Prostate gland (tissue), 2 donors: ENCODE measurements around the gene SPTBN1.

Experiments
- POLR2A ChIP-seq: fragments of 450-650 bp; IDR thresholded peaks from one replicate; pipeline ENCODE4 v1.6.1; 2016; ENCODE audit warnings: antibody characterized with exemption, mild to moderate bottlenecking
- POLR2AphosphoS5 ChIP-seq: sonication (generic); formaldehyde crosslinking; IDR thresholded peaks from one replicate; pipeline ENCODE4 v1.6.1; 2017; ENCODE audit warnings: antibody characterized with exemption
- TF ChIP-seq, protein P1 (sequence below), 4 experiments: fragments of 200-600 bp in 2 of 4; fragments of 450-650 bp in 2 of 4; sonication (generic) in 2 of 4; IDR thresholded peaks; 1 replicate in 3 of 4; 2 replicates in 1 of 4; pipeline ENCODE4 v1.5.1; 2016 to 2019; ENCODE audit warnings: antibody characterized with exemption in 4 of 4, mild to moderate bottlenecking in 2 of 4, moderate library complexity in 2 of 4

DNA sequence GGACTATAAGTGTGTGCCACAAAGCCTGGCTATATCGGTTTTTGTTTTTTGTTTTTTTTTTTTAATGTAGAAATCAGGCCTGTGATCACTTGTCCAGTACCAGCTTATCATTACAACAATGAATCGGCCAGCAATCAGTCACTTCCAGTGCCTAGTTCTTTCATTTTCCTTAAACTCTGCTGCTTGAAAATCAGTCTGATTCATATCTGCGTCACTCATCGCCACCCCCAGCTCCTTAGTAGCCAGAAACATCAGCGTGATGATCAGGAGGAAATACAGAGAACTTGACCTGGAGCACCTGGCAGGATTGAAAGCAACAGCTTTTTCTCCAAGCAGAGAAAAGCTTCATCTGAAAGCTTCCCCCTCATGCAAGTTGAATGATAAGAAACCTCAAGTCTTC is 75.4 kb downstream of the SPTBN1 start:
- TF ChIP-seq, protein P1, sequence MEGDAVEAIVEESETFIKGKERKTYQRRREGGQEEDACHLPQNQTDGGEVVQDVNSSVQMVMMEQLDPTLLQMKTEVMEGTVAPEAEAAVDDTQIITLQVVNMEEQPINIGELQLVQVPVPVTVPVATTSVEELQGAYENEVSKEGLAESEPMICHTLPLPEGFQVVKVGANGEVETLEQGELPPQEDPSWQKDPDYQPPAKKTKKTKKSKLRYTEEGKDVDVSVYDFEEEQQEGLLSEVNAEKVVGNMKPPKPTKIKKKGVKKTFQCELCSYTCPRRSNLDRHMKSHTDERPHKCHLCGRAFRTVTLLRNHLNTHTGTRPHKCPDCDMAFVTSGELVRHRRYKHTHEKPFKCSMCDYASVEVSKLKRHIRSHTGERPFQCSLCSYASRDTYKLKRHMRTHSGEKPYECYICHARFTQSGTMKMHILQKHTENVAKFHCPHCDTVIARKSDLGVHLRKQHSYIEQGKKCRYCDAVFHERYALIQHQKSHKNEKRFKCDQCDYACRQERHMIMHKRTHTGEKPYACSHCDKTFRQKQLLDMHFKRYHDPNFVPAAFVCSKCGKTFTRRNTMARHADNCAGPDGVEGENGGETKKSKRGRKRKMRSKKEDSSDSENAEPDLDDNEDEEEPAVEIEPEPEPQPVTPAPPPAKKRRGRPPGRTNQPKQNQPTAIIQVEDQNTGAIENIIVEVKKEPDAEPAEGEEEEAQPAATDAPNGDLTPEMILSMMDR (IDR thresholded peaks at IDR 0.05) = no peak
- TF ChIP-seq POLR2AphosphoS5 = no peak
- TF ChIP-seq POLR2A = no peak
